Stimulated activated CD8-positive, alpha-beta memory T cell treated with anti-CD3 and anti-CD28 coated beads, Interleukin-2, amount 100 ng/mL, for 48 hours (primary cell): ENCODE data around the gene KCTD4.
"Not testable (repeated sequence)": the region's sequence is repeated elsewhere in the genome, so short reads cannot be mapped to it uniquely, and the experiment has no call there.

Experiments used
- DNase-seq, 2 donors: peaks; one replicate each; pipeline ENCODE4 v3.0.0-alpha.2; 2020; ENCODE audit warnings: low read depth in 2 of 2

The KCTD4 gene

GRCh38 chr13:45200701-45201232 is at the start of gene KCTD4:
Gene KCTD4 (minus strand): TSS chr13:45201045. CDS start chr13:45194567, 6,478 bp downstream.
- no peak for DNase-seq

- no peak for DNase-seq
These were observed 48.8 kb upstream of the KCTD4 start for GRCh38 chr13:45249662-45250061.

DNA sequence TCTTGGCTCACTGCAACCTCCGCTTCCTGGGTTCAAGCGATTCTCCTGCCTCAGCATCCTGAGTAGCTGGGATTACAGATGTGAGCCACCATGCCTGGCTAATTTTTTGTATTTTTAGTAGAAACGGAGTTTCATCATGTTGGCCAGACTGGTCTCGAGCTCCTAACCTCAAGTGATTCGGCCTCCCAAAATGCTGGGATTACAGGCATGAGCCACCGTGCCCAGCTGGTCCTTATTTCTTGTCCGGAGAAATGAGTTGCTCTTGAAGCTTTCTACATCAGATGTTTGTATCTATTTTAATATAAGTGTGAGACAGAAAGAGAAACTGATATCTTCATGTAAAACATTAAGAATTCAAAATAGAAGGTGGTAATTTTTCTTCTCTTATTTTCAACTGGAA is 43.9 kb upstream of the KCTD4 start:
- DNase-seq = not testable (repeated sequence)

DNA sequence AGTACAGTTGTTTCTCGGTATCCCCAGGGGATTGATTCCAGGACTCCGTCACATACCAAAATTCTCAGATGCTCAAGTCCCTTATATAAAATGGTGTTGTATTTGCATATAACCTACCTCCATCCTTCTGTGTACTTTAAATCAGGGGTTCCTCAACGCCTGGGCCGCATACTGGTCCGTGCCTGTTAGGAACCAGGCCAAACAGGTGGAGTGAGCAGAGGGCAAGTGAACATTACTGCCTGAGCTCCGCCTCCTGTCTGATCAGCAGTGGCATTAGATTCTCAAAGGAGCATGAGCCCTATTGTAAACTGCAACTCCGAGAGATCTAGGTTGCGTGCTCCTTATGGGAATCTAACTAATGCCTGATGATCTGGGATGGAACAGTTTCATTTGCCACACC is 42.2 kb upstream of the KCTD4 start:
- no peak for DNase-seq

GRCh38 chr13:45242524-45242923 is 41.7 kb upstream of the KCTD4 start:
- DNase-seq = no peak

DNA sequence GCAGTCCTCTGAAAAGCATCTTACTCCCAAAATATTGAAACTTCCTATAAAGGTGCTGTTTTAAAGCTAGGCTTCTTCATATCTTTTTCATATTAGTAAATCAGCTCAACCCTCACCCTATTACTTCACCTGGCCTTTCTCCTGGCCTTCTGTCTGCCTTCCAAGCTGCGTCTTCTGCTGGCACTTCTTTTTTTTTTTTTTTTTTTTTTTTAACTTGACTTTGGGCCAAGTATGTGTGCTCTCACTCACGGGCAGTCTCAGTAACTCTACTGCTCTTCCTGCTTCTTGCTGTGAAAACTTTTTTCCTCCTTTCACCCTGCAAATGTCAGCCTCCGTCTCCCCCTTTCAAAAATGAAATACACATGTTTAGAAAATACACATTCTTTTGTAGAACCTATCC is 41.2 kb upstream of the KCTD4 start:
- DNase-seq = no peak

- DNase-seq = no peak
These were observed 39.3 kb upstream of the KCTD4 start for GRCh38 chr13:45240143-45240542.

- no peak for DNase-seq
These were observed 38.3 kb upstream of the KCTD4 start for GRCh38 chr13:45238945-45239795.

DNA sequence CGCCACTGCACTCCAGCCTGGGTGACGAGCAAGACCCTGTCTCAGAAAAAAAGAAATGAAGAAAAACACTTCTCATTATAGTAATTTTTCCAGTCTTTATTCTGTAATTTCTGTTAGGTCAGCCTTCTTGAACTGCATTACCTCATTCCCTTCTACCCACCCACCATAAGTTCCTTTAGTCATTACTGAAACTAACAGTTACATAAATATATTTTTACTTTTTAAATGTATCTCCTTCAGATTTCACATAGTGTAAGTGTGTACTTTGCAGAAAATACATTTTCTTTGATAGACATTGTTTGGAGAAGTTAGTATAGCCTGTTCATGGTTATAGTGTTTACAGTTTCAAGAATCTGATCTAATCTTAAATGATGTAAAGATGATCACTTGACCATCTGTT is 31.7 kb upstream of the KCTD4 start:
- DNase-seq = no peak

DNA sequence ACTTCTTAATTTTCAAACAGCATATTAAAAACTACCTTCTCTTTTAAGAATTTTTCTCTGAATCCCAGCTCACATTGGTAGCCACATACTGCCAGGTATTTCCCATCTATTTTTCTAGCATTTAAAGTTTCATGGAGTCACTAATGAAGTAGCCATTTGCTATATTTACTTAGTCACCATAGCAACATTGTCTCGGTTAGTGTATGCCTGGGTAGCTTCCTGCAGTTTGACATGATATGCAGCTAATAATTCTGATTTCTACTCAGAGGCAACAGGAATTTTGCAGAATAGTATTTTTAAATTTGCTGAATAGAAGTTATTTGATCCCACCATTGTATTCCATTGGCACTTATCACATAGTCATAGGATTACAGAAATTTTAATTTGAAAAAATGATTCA is 30.9 kb upstream of the KCTD4 start:
- DNase-seq = no peak

DNA sequence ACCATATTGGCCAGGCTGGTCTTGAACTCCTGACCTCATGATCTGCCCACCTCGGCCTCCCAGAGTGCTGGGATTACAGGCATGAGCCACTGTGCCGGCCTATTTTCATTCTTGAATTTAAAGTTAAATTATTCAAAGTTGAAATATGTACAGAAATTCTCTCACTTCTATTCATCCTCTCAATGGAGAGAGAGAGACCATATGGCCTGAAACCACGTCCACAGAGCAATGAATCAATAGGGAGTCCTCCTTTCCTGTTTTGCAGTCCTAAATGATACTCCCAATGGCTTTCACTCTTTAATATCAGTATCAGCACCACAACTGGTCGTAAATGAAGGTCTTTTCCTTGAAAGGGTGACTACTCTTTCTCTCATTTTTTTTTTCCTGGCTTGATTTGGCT is 30.5 kb upstream of the KCTD4 start:
- DNase-seq = no peak

DNA sequence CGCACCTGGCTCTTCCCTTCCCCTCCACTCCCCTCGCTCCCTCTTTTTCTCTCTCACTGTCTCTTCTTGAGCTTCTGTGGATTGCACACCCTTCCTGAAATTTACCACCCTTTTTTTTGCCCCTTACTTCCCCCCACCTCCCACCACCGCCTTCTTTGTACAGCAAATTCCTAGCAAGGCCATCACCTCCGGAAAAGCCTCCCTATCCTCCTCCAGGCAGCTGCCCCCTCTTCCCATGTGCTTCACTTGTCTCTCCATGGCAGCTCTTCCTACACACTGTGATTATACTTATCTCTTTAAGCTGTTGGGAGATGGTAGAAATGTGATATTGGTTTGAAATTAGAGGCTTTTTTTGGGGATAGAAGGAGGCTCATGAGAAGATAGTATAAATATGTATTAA is 28.3 kb upstream of the KCTD4 start:
- DNase-seq = no peak

GRCh38 chr13:45228002-45228401 is 27.2 kb upstream of the KCTD4 start:
- no peak for DNase-seq

DNA sequence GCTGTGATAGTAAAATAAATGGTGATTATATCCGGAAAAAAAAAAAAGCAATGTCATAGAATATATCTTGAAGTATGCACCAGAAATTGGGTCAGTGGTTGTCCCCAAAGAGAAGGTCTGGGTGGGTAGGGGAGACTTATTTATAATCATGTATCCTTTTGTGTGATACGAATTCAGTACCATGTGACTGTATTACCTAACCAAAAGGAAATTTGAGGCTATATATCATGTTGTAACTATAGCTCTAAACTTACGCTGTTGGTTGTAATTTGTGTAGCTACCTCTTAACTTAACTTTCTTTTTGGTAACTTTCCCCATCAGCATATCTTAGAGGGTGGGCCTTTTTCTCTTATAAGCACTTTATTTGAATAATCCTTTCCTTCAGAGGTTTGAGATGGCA is 25.2 kb upstream of the KCTD4 start:
- DNase-seq = no peak

GRCh38 chr13:45225370-45225769 is 24.5 kb upstream of the KCTD4 start:
- DNase-seq = no peak

DNA sequence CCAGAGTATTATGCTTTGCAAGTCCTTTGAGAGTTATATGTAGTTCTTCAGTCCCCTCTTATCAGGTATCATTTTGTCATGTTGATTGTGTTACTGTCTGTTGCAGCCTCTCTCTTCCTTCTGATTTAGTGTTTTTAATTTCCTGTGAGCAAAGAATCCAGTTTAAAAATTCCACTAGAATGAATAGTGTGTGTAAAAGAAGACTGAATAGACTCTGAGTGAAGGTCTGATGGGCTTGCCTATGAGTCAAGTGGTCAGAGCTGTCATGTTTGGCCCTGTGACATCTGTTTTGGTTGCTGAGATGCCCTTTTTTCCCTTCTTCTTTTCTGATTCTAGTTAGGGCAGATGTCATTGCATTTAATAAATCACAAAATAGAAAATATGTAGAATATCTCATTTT is 23.3 kb upstream of the KCTD4 start:
- DNase-seq = no peak

GRCh38 chr13:45222919-45223318 is 22.1 kb upstream of the KCTD4 start:
- no peak for DNase-seq

- no peak for DNase-seq
These were observed 21.7 kb upstream of the KCTD4 start for GRCh38 chr13:45222516-45222915.

GRCh38 chr13:45220403-45220802 is 19.6 kb upstream of the KCTD4 start:
- no peak for DNase-seq

DNA sequence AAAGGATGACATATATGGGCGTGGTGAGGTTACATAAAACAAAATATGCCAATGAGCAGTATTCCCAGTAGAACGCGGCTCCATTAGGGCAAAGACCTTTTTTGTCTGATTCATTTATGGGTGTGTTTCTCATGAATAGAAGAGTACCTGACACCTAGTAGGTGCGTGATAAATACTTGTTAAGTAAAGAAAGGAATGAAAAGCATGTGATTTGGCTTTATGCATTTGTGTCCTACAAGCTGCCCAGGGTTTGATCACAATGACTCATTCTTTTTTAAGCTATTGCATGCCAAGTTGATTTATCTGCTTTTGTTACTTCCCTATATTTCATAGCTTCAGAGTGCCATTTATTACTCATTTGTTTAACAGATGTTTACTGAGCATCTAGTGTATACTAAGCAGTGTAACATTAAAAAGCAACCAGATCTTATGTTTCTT is 19.1 kb upstream of the KCTD4 start:
- no peak for DNase-seq

GRCh38 chr13:45219123-45219891 is 18.5 kb upstream of the KCTD4 start:
- no peak for DNase-seq

DNA sequence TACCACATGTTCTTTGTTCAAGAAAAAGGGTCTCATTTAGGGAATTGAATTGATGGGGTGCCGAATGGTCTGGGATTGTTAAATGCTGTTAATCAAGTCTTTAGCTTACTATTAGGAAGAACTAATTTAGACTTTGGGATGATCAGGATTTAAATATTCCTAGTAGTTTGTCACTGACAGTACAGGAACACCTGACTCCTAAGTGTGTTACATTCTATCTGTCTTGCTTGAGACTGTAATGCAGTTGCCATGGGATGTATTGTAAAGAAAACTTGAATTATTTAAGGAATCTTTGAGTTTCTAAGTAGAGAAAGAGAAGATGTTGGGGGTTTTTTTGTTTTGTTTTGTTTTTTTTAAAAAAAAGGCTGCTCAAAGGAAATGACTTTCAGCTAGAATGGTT is 17.8 kb upstream of the KCTD4 start:
- no peak for DNase-seq

DNA sequence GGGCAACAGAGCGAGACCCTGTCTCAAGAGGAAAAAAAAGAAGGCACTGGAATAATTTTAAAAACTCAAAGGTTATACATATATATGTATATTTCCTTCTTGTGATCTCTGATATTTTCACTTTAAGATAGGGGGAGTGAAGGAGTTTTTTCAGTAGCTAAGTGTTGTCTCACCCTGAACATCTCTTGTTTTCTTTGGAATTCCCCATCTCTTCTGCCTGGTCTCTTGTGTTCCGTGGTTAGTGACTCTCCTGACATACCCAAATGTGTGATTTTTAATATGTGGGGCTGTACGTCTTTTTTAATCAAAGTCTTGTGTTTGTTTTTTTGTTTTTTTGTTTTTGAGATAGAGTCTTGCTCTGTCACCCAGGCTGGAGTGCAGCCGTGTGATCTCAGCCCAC is 15.3 kb upstream of the KCTD4 start:
- no peak for DNase-seq
